CD4-positive, alpha-beta T cell treated with Interleukin-4 for 4 hours (primary cell): ENCODE results near the gene ITPKB.
"Not testable (repeated sequence)": the region's sequence is repeated elsewhere in the genome, so short reads cannot be mapped to it uniquely, and the experiment has no call there.

ENCODE experiments used
- DNase-seq: peaks from one replicate; pipeline ENCODE4 v3.0.0-alpha.2; 2020

ITPKB gene

GRCh38 chr1:226754793-226755533 lies 15.9 kb upstream of the ITPKB start:
- no peak for DNase-seq

- DNase-seq: no peak
Observed at GRCh38 chr1:226754097-226754496, 15.0 kb upstream of the ITPKB start.

GRCh38 chr1:226751703-226752102 lies 12.6 kb upstream of the ITPKB start:
- DNase-seq: no peak

GRCh38 chr1:226751214-226751613 lies 12.1 kb upstream of the ITPKB start:
- DNase-seq: no peak

- DNase-seq: no peak
Observed at GRCh38 chr1:226749467-226749866, 10.4 kb upstream of the ITPKB start.

- no peak for DNase-seq
Observed at GRCh38 chr1:226748306-226748705, 9.2 kb upstream of the ITPKB start.

- DNase-seq: not testable (repeated sequence)
Observed at GRCh38 chr1:226747519-226748263, 8.6 kb upstream of the ITPKB start.

- no peak for DNase-seq
Observed at GRCh38 chr1:226743259-226743658, 4.2 kb upstream of the ITPKB start.

GRCh38 chr1:226741009-226741408 lies 1.9 kb upstream of the ITPKB start:
- DNase-seq: no peak

GRCh38 chr1:226739696-226740065 lies 599 bp upstream of the ITPKB start:
- DNase-seq: no peak

- DNase-seq: no peak
Observed at GRCh38 chr1:226738421-226738994, 574 bp downstream of the ITPKB start.

- DNase-seq: no peak
Observed at GRCh38 chr1:226737819-226738420, 1.2 kb downstream of the ITPKB start.

- peak; percentile 60 for DNase-seq
Observed at GRCh38 chr1:226736908-226737818, 1.9 kb downstream of the ITPKB start.

GRCh38 chr1:226736001-226736907 lies 2.8 kb downstream of the ITPKB start:
- no peak for DNase-seq

GRCh38 chr1:226735576-226735975 lies 3.5 kb downstream of the ITPKB start:
- no peak for DNase-seq

GRCh38 chr1:226734611-226735153 lies 4.4 kb downstream of the ITPKB start:
- no peak for DNase-seq

GRCh38 chr1:226733876-226734275 lies 5.2 kb downstream of the ITPKB start:
- DNase-seq: no peak

- no peak for DNase-seq
Observed at GRCh38 chr1:226733304-226733703, 5.8 kb downstream of the ITPKB start.

GRCh38 chr1:226732856-226733291 lies 6.2 kb downstream of the ITPKB start:
- no peak for DNase-seq

- DNase-seq: no peak
Observed at GRCh38 chr1:226731257-226731893, 7.7 kb downstream of the ITPKB start.

GRCh38 chr1:226730836-226731235 lies 8.2 kb downstream of the ITPKB start:
- peak; percentile 51 for DNase-seq
